H9 (cell line): ENCODE results near the gene RABGAP1. TPM values are rescaled to one million over a fixed set of nuclear protein-coding genes. Genes with fewer than 3 reads are reported as not detected.
A peak's percentile ranks its signal among the peaks of the same experiment; 100 is the strongest.

Experiments
- DNase-seq: peaks from one replicate; pipeline ENCODE4 v3.0.0-alpha.2; 2017
- H2AFZ ChIP-seq: one replicate; pipeline ENCODE4 v1.6.1; 2013; ENCODE audit warnings: mild to moderate bottlenecking, low read length, control low read depth, moderate library complexity
- H2AK5ac ChIP-seq: 2 replicates; pipeline ENCODE4 v1.6.1; 2013; ENCODE audit warnings: low read length, control low read depth, mixed read lengths; ENCODE audit not compliant: insufficient read length
- H2BK120ac ChIP-seq: one replicate; pipeline ENCODE4 v1.6.1; 2013; ENCODE audit warnings: low read depth, mild to moderate bottlenecking, low read length, control low read depth, inconsistent platforms; ENCODE audit not compliant: poor library complexity, severe bottlenecking
- H2BK12ac ChIP-seq: 2 replicates; pipeline ENCODE4 v1.6.1; 2013; ENCODE audit warnings: low read length, control low read depth, mixed read lengths, low read depth; ENCODE audit not compliant: insufficient read length
- H2BK15ac ChIP-seq: 2 replicates; pipeline ENCODE4 v1.6.1; 2013; ENCODE audit warnings: low read depth, low read length, control low read depth
- H2BK20ac ChIP-seq: one replicate; pipeline ENCODE4 v1.6.1; 2013; ENCODE audit warnings: low read depth, mild to moderate bottlenecking, low read length, control low read depth, inconsistent platforms; ENCODE audit not compliant: poor library complexity, severe bottlenecking
- H2BK5ac ChIP-seq: 2 replicates; pipeline ENCODE4 v1.6.1; 2013; ENCODE audit warnings: low read length, control low read depth, mixed read lengths; ENCODE audit not compliant: insufficient read length
- H3K14ac ChIP-seq: 2 replicates; pipeline ENCODE4 v1.6.1; 2013; ENCODE audit warnings: low read length, control low read depth; ENCODE audit not compliant: insufficient read depth
- H3K18ac ChIP-seq: 2 replicates; pipeline ENCODE4 v1.6.1; 2013; ENCODE audit warnings: low read depth, mild to moderate bottlenecking, mixed read lengths, low read length, control low read depth; ENCODE audit not compliant: insufficient read length
- H3K23ac ChIP-seq: 2 replicates; pipeline ENCODE4 v1.6.1; 2013; ENCODE audit warnings: low read length, control low read depth, mixed read lengths, low read depth; ENCODE audit not compliant: insufficient read length
- H3K23me2 ChIP-seq: 2 replicates; pipeline ENCODE4 v1.6.1; 2013; ENCODE audit warnings: low read depth, mild to moderate bottlenecking, mixed read lengths, low read length, control low read depth; ENCODE audit not compliant: insufficient read length, poor library complexity, severe bottlenecking
- H3K27ac ChIP-seq: 2 replicates; pipeline ENCODE4 v1.5.1; 2013; ENCODE audit warnings: low read length, control low read depth, mixed read lengths, low read depth; ENCODE audit not compliant: insufficient read length
- H3K27me3 ChIP-seq: 2 replicates; pipeline ENCODE4 v1.6.1; 2013; ENCODE audit warnings: low read length, control low read depth, inconsistent platforms; ENCODE audit not compliant: insufficient read depth
- H3K4ac ChIP-seq: 2 replicates; pipeline ENCODE4 v1.6.1; 2013; ENCODE audit warnings: low read depth, mild to moderate bottlenecking, control low read depth, inconsistent platforms, low read length, moderate library complexity
- H3K4me1 ChIP-seq: 2 replicates; pipeline ENCODE4 v1.6.1; 2013; ENCODE audit warnings: low read length, control low read depth, inconsistent platforms; ENCODE audit not compliant: insufficient read depth
- H3K4me2 ChIP-seq: 2 replicates; pipeline ENCODE4 v1.6.1; 2013; ENCODE audit warnings: low read length, control low read depth, mixed read lengths; ENCODE audit not compliant: insufficient read length, insufficient read depth
- H3K56ac ChIP-seq: 2 replicates; pipeline ENCODE4 v1.6.1; 2013; ENCODE audit warnings: low read depth, mild to moderate bottlenecking, mixed read lengths, low read length, control low read depth; ENCODE audit not compliant: insufficient read length
- H3K79me1 ChIP-seq: 2 replicates; pipeline ENCODE4 v1.6.1; 2013; ENCODE audit warnings: low read depth, mild to moderate bottlenecking, moderate library complexity, low read length, control low read depth, inconsistent platforms; ENCODE audit not compliant: insufficient read depth, poor library complexity, severe bottlenecking
- H3K79me2 ChIP-seq: 2 replicates; pipeline ENCODE4 v1.6.1; 2013; ENCODE audit warnings: low read length, control low read depth, inconsistent platforms; ENCODE audit not compliant: insufficient read depth
- H3K9ac ChIP-seq: 2 replicates; pipeline ENCODE4 v1.6.1; 2013; ENCODE audit warnings: low read length, control low read depth, mixed read lengths; ENCODE audit not compliant: insufficient read length; ENCODE audit errors: extremely low read depth
- H3K9me3 ChIP-seq: one replicate; pipeline ENCODE4 v1.6.1; 2013; ENCODE audit warnings: low read depth, low read length, inconsistent platforms; ENCODE audit not compliant: control insufficient read depth
- H3T11ph ChIP-seq: one replicate; pipeline ENCODE4 v1.6.1; 2013; ENCODE audit warnings: mild to moderate bottlenecking, low read length, control low read depth, inconsistent platforms
- H4K20me1 ChIP-seq: one replicate; pipeline ENCODE4 v1.6.1; 2013; ENCODE audit not compliant: control insufficient read depth, insufficient read length, insufficient read depth
- H4K5ac ChIP-seq: 2 replicates; pipeline ENCODE4 v1.6.1; 2013; ENCODE audit warnings: low read depth, mild to moderate bottlenecking, mixed read lengths, low read length, control low read depth; ENCODE audit not compliant: insufficient read length
- H4K8ac ChIP-seq: replicated peaks from 2 replicates; pipeline ENCODE4 v1.6.1; 2013; ENCODE audit warnings: low read length, control low read depth, mixed read lengths, low read depth; ENCODE audit not compliant: insufficient read length
- H4K91ac ChIP-seq: 2 replicates; pipeline ENCODE4 v1.6.1; 2013; ENCODE audit warnings: low read depth, mild to moderate bottlenecking, moderate library complexity, mixed read lengths, low read length, control low read depth; ENCODE audit not compliant: insufficient read length
- H3K27ac Mint-ChIP-seq, 3 experiments: 2 replicates in 2 of 3; 3 replicates in 1 of 3; pipeline ENCODE4 v1.8.0; 2020 to 2021; ENCODE audit warnings: mixed read lengths in 3 of 3, mild to moderate bottlenecking in 1 of 3, moderate library complexity in 1 of 3
- H3K27me3 Mint-ChIP-seq: 2 replicates; pipeline ENCODE4 v1.8.0; 2021; ENCODE audit warnings: low read depth, mild to moderate bottlenecking, moderate library complexity, mixed read lengths
- H3K36me3 Mint-ChIP-seq, 3 experiments: 2 replicates in 2 of 3; 3 replicates in 1 of 3; pipeline ENCODE4 v1.8.0; 2020 to 2021; ENCODE audit warnings: low read depth in 3 of 3, mixed read lengths in 3 of 3; ENCODE audit not compliant: insufficient read depth in 1 of 3
- H3K4me1 Mint-ChIP-seq, 2 experiments: 2 replicates each; pipeline ENCODE4 v1.8.0; 2020; ENCODE audit warnings: mixed read lengths in 2 of 2
- H3K4me3 Mint-ChIP-seq, 2 experiments: 2 replicates in 1 of 2; 3 replicates in 1 of 2; pipeline ENCODE4 v1.8.0; 2020 to 2021; ENCODE audit warnings: mild to moderate bottlenecking in 2 of 2, mixed read lengths in 2 of 2, moderate library complexity in 1 of 2
- H3K9me3 Mint-ChIP-seq, 2 experiments: 2 replicates in 1 of 2; 3 replicates in 1 of 2; pipeline ENCODE4 v1.8.0; 2020; ENCODE audit warnings: mild to moderate bottlenecking in 2 of 2, mixed read lengths in 2 of 2, moderate library complexity in 1 of 2
- WGBS: extraction: QIAGEN DNeasy Blood & Tissue Kit; methylation state at CpG from one replicate; pipeline ENCODE4 v1.1.7; 2013; ENCODE audit warnings: missing lambda C conversion rate, low lambda C conversion rate, mixed read lengths; ENCODE audit not compliant: insufficient read length; ENCODE audit errors: extremely low coverage; 5-methylcytosine and 5-hydroxymethylcytosine counted together
- total RNA-seq: library from RNA; stranded (reverse); gene quantifications from 2 replicates; pipeline ENCODE4 v1.2.1, GENCODE V29; 2021
- TF ChIP-seq, protein P1 (sequence below): fragments of 200-600 bp; sonication (generic); conservative IDR thresholded peaks from 3 replicates; pipeline ENCODE4 v1.8.0; 2021; ENCODE audit warnings: antibody characterized with exemption, mild to moderate bottlenecking

The RABGAP1 gene
- total RNA-seq, 1 experiment from 2014 or later, result 31.6 TPM

DNA sequence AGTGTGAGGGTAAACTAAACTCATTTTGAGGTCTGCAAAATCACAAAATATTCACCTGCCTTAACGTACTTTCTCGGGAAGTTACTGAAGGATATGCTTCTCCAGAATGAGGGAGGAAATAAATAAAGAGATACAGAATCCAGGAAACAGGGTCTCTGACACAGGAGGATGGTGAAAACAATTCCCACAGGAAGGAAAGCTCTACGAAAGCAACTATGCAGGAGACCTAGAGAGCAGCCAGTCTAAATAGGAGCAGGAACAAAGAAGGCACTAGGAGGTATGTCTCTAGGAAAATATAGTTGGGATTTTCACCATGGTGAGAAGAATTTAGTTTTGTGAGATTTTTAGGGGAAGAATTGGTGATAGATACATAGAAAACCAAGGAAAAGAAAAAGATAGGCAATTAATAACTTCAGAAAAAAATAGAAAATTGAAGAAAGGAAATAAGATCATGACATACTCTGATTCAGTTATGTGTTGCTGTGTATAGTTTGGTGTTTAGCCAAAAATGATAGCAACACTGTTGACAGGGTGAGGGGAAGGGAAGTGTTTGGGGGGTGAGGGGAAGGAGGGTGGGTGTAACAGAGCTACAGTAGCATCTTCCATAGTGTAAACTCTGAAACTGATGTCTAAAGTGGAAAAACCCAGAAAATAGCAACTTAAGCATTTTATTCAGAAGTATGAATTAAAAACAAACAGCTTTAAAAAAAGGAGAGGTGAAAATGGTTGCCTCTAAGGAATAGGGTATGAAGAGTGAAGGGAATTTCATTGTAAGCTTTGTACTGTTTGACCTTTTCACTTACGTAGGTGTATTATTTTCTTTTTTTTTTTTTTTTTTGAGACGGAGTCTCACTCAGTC is 102.5 kb downstream of the RABGAP1 start:
- Histone ChIP-seq H3K23me2 (no peaks in the 10 kb centered on the region), H3K79me1 (no peaks in the 10 kb centered on the region), H3K18ac (no peak overlapping the region), H3K4me1 (no peaks in the 10 kb centered on the region), H3K27ac (no peak overlapping the region), H2AK5ac (no peak overlapping the region), H2BK120ac (no peak overlapping the region), H2AFZ (no peak overlapping the region), H3T11ph (no peak overlapping the region), H3K14ac (no peak overlapping the region), H3K9me3 (no peaks in the 10 kb centered on the region), H3K79me2 (no peaks in the 10 kb centered on the region), H4K20me1 (no peaks in the 10 kb centered on the region), H4K8ac (no peak overlapping the region), H3K23ac (no peak overlapping the region), H3K27me3 (no peaks in the 10 kb centered on the region), H3K56ac (no peak overlapping the region), H3K4ac (no peak overlapping the region), H4K91ac (no peak overlapping the region), H4K5ac (no peak overlapping the region), H2BK20ac (no peak overlapping the region), H2BK12ac (no peak overlapping the region), H3K4me2 (no peak overlapping the region), H2BK15ac (no peak overlapping the region), H2BK5ac (no peak overlapping the region), H3K9ac (no peak overlapping the region)
- no peaks in the 10 kb centered on the region for H3K27me3 Mint-ChIP-seq
- H3K4me1 Mint-ChIP-seq, result no peaks in the 10 kb centered on the region
- DNase-seq, result no peak
- TF ChIP-seq, protein P1, sequence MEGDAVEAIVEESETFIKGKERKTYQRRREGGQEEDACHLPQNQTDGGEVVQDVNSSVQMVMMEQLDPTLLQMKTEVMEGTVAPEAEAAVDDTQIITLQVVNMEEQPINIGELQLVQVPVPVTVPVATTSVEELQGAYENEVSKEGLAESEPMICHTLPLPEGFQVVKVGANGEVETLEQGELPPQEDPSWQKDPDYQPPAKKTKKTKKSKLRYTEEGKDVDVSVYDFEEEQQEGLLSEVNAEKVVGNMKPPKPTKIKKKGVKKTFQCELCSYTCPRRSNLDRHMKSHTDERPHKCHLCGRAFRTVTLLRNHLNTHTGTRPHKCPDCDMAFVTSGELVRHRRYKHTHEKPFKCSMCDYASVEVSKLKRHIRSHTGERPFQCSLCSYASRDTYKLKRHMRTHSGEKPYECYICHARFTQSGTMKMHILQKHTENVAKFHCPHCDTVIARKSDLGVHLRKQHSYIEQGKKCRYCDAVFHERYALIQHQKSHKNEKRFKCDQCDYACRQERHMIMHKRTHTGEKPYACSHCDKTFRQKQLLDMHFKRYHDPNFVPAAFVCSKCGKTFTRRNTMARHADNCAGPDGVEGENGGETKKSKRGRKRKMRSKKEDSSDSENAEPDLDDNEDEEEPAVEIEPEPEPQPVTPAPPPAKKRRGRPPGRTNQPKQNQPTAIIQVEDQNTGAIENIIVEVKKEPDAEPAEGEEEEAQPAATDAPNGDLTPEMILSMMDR, result no peak
- no peak overlapping the region for H3K4me3 Mint-ChIP-seq
- peak overlapping the region in 2 of 3 experiments; percentile 17 to 57; a peak in 2 of 7 replicates for H3K27ac Mint-ChIP-seq
- no peaks in the 10 kb centered on the region; a peak in 1 of 5 replicates for H3K9me3 Mint-ChIP-seq
- H3K36me3 Mint-ChIP-seq, result peaks cover 8 to 16% (median 15%) of the 10 kb centered on the region in 3 experiments
- no CpG with 5 or more reads among the region's 5 CpGs for WGBS
